Calu3 (cell line): ENCODE measurements around the gene MICAL3. TPM values are rescaled to one million over a fixed set of nuclear protein-coding genes. Genes with fewer than 3 reads are reported as not detected.

ENCODE experiments used
- BruUV-seq: library from RNA; stranded (reverse); fragments of 400-500 nt; replicated peaks from 2 replicates; lab custom pipeline; 2021; lab: Mats Ljungman, UMichigan
- CTCF ChIA-PET: fragments of 300-600 bp; sonication (Branson Sonifier 250); formaldehyde crosslinking; loops from one replicate; lab custom pipeline; 2022; ENCODE audit warnings: antibody characterized with exemption; lab: Charles Lee
- DNase-seq: peaks from one replicate; pipeline ENCODE4 v3.0.0; 2022
- H3K27ac Mint-ChIP-seq: one replicate; pipeline ENCODE4 v1.8.0; 2022; ENCODE audit warnings: mixed read lengths; ENCODE audit not compliant: unreplicated experiment
- H3K27me3 Mint-ChIP-seq: one replicate; pipeline ENCODE4 v1.8.0; 2022; ENCODE audit warnings: mixed read lengths; ENCODE audit not compliant: unreplicated experiment
- H3K36me3 Mint-ChIP-seq: one replicate; pipeline ENCODE4 v1.8.0; 2022; ENCODE audit warnings: mild to moderate bottlenecking, moderate library complexity, mixed read lengths; ENCODE audit not compliant: insufficient read depth, unreplicated experiment
- H3K4me1 Mint-ChIP-seq: one replicate; pipeline ENCODE4 v1.8.0; 2022; ENCODE audit warnings: mild to moderate bottlenecking, low read depth, mixed read lengths; ENCODE audit not compliant: unreplicated experiment
- H3K4me3 Mint-ChIP-seq: one replicate; pipeline ENCODE4 v1.8.0; 2022; ENCODE audit warnings: mild to moderate bottlenecking, low read depth, moderate library complexity, mixed read lengths; ENCODE audit not compliant: unreplicated experiment
- H3K9me3 Mint-ChIP-seq: one replicate; pipeline ENCODE4 v1.8.0; 2022; ENCODE audit warnings: low read depth, mixed read lengths; ENCODE audit not compliant: unreplicated experiment
- intact Hi-C: fragments of 100-400 bp; cut with micrococcal nuclease; formaldehyde crosslinking; loops from one replicate; pipeline ENCODE4 v1.10.0; 2022; ENCODE audit not compliant: unreplicated experiment
- total RNA-seq: library from RNA; stranded (reverse); gene quantifications from 2 replicates; pipeline ENCODE4 v1.2.3, GENCODE V29; 2022
- TF ChIP-seq, protein P1 (sequence below): fragments of 200-600 bp; IDR thresholded peaks from one replicate; pipeline ENCODE4 v1.8.0; 2022; ENCODE audit warnings: antibody characterized with exemption; ENCODE audit not compliant: unreplicated experiment

The MICAL3 gene
- total RNA-seq, 1 experiment from 2014 or later = 60.6 TPM

DNA sequence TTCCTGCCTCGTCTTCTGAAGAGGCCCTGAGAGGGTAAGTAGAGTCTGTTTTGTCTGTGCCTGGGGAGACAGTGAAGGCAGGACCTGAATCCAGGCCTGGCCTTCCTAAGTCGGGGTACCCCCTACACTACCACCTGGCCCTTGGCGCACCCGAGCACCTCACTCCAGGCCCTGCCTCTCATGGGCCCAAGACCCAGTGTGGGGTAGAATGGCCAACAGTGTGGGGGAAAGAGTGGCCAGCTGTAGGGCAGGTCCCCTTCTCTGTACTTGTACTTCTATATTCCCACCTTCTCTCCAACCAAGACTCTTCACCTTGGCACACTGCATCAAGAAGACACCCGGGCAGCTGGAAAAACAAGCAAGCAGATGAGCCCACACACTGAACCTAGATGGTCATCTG lies 227.7 kb downstream of the MICAL3 start:
- Mint-ChIP-seq H3K9me3 (no peaks in the 10 kb centered on the region), H3K4me1 (no peaks in the 10 kb centered on the region), H3K4me3 (no peak overlapping the region), H3K27ac (no peak overlapping the region), H3K36me3 (peaks cover 10% of the 10 kb centered on the region), H3K27me3 (no peaks in the 10 kb centered on the region)
- TF ChIP-seq, protein P1, sequence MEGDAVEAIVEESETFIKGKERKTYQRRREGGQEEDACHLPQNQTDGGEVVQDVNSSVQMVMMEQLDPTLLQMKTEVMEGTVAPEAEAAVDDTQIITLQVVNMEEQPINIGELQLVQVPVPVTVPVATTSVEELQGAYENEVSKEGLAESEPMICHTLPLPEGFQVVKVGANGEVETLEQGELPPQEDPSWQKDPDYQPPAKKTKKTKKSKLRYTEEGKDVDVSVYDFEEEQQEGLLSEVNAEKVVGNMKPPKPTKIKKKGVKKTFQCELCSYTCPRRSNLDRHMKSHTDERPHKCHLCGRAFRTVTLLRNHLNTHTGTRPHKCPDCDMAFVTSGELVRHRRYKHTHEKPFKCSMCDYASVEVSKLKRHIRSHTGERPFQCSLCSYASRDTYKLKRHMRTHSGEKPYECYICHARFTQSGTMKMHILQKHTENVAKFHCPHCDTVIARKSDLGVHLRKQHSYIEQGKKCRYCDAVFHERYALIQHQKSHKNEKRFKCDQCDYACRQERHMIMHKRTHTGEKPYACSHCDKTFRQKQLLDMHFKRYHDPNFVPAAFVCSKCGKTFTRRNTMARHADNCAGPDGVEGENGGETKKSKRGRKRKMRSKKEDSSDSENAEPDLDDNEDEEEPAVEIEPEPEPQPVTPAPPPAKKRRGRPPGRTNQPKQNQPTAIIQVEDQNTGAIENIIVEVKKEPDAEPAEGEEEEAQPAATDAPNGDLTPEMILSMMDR = no peak
- intact Hi-C loops = no loop called here
- DNase-seq = no peak
- CTCF ChIA-PET = no interaction called here
- BruUV-seq = no TSS peak

DNA sequence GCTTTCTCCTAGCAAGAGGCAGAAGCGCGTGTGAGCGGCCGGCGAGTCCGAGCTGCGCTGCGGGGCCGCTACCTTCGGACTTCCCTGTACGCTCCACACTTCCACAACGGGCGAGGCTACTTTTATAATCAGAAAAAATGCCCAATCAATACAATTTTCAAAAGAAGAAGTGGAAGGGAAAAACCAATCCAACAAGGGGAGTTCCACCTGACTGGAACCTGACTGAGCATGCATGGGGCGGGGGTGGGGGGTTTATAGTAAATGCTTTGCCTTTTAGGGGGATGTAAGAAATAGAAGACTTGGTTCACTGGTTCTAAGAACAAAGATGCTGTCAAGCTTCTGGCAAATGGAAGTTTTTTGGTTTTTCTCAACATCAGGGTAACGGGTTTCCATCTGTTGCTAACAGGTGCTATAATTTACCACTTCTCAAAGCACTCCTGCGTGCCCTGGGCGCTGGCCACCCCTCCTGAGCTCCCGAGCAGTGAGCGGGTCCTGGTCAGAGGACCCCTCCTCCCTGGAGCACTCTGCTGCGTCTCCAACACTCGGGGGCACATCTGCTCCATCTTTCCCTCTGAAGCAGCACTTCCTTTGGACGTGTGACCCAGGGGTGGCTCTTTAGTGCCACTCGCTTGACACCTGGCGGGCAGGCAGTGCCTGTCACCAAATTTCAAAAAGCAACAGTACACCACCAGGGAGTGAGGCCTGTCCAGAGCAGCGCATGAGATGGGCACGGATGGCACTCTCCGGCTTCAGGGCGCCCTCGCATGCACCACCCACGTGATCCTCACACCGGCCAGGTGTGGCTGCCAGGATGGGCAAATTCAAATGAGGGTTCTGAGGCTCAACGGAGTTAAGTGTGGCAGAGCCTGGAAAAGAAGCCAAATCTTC lies 228.5 kb downstream of the MICAL3 start:
- H3K27me3 Mint-ChIP-seq = no peaks in the 10 kb centered on the region
- CTCF ChIA-PET = no interaction called here
- no peak overlapping the region for H3K27ac Mint-ChIP-seq
- peaks cover 10% of the 10 kb centered on the region for H3K36me3 Mint-ChIP-seq
- H3K9me3 Mint-ChIP-seq = no peaks in the 10 kb centered on the region
- intact Hi-C loops = no loop called here
- H3K4me3 Mint-ChIP-seq = no peak overlapping the region
- BruUV-seq = no TSS peak
- no peak for DNase-seq
- TF ChIP-seq, protein P1 = no peak
- H3K4me1 Mint-ChIP-seq = no peaks in the 10 kb centered on the region

DNA sequence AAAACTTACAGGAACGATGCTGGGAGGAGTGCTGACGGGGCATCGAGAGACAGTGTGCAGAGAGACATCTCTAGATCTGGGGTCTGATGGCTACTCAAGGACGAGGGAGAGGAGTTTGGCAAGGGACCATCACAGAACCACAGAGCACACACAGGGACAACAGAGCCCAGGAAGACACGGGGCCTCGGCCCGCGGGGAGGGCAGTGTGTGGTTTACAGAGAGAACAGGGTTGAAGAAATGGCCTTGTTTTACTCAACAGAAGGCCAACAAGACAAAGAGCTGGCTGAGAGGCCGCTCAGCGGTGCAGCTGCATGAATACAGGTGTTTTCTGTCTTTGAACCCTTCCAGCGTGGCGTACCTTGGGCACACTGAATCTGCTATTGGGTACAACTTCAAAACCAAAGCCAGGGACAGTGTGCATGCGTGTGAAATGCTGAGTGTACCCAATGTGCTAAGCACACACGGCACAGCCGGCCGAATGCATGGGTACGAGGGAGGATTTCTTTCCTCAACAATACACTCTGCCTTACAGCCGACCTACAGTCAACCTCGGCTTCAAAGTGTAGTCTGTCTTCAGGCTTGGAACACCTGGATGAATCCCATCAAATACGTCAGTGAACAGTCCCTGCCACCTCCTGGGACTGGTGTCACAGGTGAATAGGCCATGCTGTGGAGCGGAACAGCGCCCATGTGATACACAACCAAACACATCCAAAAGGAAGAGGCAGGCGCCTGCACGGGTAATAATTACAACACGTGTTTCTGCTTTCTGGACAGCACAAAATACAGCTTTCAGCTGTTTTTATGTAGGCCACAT lies 229.4 kb downstream of the MICAL3 start:
- TF ChIP-seq, protein P1 = no peak
- no peak for DNase-seq
- CTCF ChIA-PET = no interaction called here
- Mint-ChIP-seq H3K36me3 (peaks cover 5% of the 10 kb centered on the region), H3K27ac (no peak overlapping the region), H3K27me3 (no peaks in the 10 kb centered on the region), H3K4me1 (no peaks in the 10 kb centered on the region), H3K4me3 (no peak overlapping the region), H3K9me3 (no peaks in the 10 kb centered on the region)
- BruUV-seq = no TSS peak
- intact Hi-C loops = no loop called here

DNA sequence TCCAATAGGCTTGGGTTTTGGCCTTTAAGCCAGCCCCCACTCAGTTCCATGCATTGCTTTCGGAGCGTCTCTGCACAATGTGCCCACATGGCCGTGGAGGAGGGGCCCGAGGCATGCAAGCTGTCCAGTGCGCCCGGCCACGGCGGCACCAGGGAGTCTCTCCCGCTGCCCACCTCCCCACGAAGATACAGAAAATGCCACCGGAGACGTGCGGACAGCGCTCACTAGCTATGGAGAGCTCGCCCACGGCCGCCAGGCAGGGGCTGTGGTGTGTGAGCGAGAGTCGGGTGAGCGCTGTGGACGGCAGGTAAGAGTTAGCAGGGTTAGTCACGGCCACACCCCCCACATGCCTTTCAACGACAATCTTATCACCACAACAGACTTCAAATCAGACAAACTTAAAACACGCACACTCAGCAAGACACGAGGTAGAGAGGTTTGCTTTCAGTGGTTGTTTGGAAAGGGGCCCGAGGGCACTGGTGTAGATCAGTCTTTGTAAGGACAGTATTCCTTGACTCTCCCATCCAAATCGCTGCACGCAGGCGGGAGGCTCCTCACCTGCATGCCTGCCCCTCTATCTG lies 231.4 kb downstream of the MICAL3 start:
- no TSS peak for BruUV-seq
- Mint-ChIP-seq H3K4me1 (no peaks in the 10 kb centered on the region), H3K9me3 (no peaks in the 10 kb centered on the region), H3K36me3 (no peaks in the 10 kb centered on the region), H3K27me3 (no peaks in the 10 kb centered on the region), H3K27ac (no peak overlapping the region), H3K4me3 (no peak overlapping the region)
- CTCF ChIA-PET = no interaction called here
- TF ChIP-seq, protein P1 = no peak
- intact Hi-C loops = no loop called here
- DNase-seq = no peak
